ENCODE data around the gene JAKMIP2.
"Not testable (repeated sequence)": the region's sequence is repeated elsewhere in the genome, so short reads cannot be mapped to it uniquely, and the experiment has no call there.

The JAKMIP2 gene

GRCh38 chr5:147782110-147783028 lies at the start of gene JAKMIP2:
Gene JAKMIP2, minus strand, starts transcription at chr5:147782728. Its CDS starts 110,922 bp downstream, at chr5:147671806.
- H3K4me3 ChIP-seq (ENCODE audit: low read length), result no peak within 1 kb of the TSS

GRCh38 chr5:147831465-147831864 lies 48.9 kb upstream of the JAKMIP2 start, which contains the start of gene SPINK1:
Gene SPINK1, minus strand, starts transcription at chr5:147831671. Its CDS starts 94 bp downstream, at chr5:147831577.
- no peak for TF ChIP-seq CTCF (IDR thresholded peaks at IDR 0.05; ENCODE audit: insufficient read depth, low read depth, low read length, missing control alignments)
- no peak within 1 kb of the TSS for H3K4me3 ChIP-seq (ENCODE audit: low read length)
- no peak for DNase-seq (ENCODE audit: low read depth)

More at GRCh38 chr5:147782110-147783028, at the start of gene JAKMIP2:
- no peak for TF ChIP-seq CTCF (IDR thresholded peaks at IDR 0.05; ENCODE audit: insufficient read depth, low read depth, low read length, missing control alignments)
- DNase-seq (ENCODE audit: low read depth), result peak; percentile 7

DNA sequence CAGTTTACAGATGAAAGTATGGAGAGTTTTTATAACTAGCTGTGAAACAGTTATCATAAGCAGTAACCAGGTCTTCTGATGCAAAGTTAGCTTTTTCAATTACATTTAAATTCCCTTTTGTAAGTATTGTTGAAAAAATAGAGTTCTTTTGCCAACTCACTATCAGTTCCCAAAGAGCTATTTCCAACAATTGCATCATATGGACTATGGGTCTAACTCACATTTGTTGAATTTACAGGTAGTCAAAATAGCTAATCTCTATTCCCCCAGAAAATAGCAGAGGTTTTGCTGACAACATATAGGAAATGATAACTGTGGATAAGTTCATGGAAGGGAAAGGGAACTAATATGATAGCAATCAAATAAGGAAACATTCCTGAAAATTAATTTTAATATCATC lies 47.5 kb upstream of the JAKMIP2 start:
- no peak for DNase-seq (ENCODE audit: low read depth)
- no peak overlapping the region for H3K4me3 ChIP-seq (ENCODE audit: low read length)
- no peak for TF ChIP-seq CTCF (IDR thresholded peaks at IDR 0.05; ENCODE audit: insufficient read depth, low read depth, low read length, missing control alignments)

DNA sequence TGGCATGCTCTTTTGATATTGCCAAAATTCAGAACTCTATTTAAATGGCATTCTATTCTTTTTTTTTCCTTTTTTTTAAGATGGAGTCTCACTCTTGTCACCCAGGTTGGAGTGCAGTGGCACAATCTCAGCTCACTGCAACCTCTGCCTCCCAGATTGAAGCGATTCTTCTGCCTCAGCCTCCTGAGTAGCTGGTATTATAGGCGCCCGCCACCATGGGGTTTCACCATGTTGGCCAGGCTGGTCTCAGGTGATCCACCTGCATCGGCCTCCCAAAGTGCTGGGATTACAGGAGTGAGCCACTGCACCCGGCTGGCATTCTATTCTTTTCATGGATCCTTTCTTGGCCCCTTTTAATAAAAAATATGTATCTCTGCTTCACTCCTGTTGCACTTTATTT lies 44.5 kb upstream of the JAKMIP2 start:
- not testable (repeated sequence) for H3K4me3 ChIP-seq (ENCODE audit: low read length); DNase-seq (ENCODE audit: low read depth)

DNA sequence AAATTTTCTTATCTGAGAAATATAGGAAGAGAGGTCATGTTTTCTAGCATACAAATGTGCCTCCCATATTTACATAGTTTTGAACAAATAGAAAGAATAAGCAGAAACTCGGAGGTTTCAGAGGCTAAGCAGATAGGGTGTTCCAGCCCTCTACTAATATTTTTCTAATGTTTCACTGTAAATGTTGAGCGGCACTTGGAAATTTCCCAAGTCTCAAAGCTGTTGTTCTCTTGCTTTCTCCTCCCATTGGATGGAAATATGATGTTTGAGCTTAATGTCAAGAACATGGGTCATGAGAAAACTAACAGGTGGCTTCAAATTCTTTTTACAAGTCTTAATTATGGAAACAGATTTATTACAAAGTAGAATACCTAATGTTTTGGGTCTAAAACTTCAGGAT lies 43.8 kb upstream of the JAKMIP2 start:
- no peak for DNase-seq (ENCODE audit: low read depth)
- TF ChIP-seq CTCF (IDR thresholded peaks at IDR 0.05; ENCODE audit: insufficient read depth, low read depth, low read length, missing control alignments), result no peak
- H3K4me3 ChIP-seq (ENCODE audit: low read length), result no peak overlapping the region

- no peak overlapping the region for H3K4me3 ChIP-seq (ENCODE audit: low read length)
- TF ChIP-seq CTCF (IDR thresholded peaks at IDR 0.05; ENCODE audit: insufficient read depth, low read depth, low read length, missing control alignments), result peak; percentile 98
- peak; percentile 71 for DNase-seq (ENCODE audit: low read depth)
Measured at GRCh38 chr5:147822686-147823491, 40.4 kb upstream of the JAKMIP2 start.

DNA sequence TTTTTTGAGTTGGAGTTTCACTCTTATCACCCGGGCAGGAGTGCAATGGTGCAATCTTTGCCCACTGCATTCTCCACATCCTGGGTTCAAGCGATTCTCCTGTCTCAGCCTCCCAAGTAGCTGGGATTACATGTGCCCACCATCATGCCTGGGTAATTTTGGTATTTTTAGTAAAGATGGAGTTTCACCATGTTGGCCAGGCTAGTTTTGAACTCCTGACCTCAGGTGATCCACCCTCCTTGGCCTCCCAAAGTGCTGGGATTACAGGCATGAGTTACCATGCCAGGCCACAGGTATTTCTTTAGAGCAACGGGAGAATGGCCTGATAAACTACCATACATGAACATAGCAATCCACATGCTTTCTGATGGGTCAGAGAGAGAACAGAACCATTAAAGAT lies 39.7 kb upstream of the JAKMIP2 start:
- not testable (repeated sequence) for DNase-seq (ENCODE audit: low read depth); H3K4me3 ChIP-seq (ENCODE audit: low read length)

Data from epithelial cell of esophagus (primary cell).